CD4-positive, CD25-positive, alpha-beta regulatory T cell (primary cell): Measurements from ENCODE around the gene ANKLE1. TPM values are rescaled to one million over a fixed set of nuclear protein-coding genes. Genes with fewer than 3 reads are reported as not detected.

ENCODE experiments used
- ATAC-seq, 2 donors: fragments of 150-1000 bp; cut with Tn5 transposase; one replicate each; pipeline ENCODE4 v1.10.0; 2021; ENCODE audit warnings: low read depth in 2 of 2, moderate number of reproducible peaks in 2 of 2, moderate library complexity in 1 of 2
- DNase-seq, 3 donors: peaks; one replicate each; pipeline versions ENCODE4 v3.0.0 to v3.0.0-alpha.2; 2012 to 2022; ENCODE audit warnings: mixed read lengths in 1 of 3
- H3K27ac ChIP-seq: one replicate; pipeline ENCODE4 v1.7.0; 2013; ENCODE audit warnings: mild to moderate bottlenecking, low read length; ENCODE audit not compliant: insufficient read depth, poor library complexity, severe bottlenecking
- H3K27me3 ChIP-seq: one replicate; pipeline ENCODE4 v1.7.0; 2013; ENCODE audit warnings: low read length; ENCODE audit not compliant: control insufficient read depth, insufficient read depth
- H3K36me3 ChIP-seq: one replicate; pipeline ENCODE4 v1.7.0; 2013; ENCODE audit warnings: mild to moderate bottlenecking, low read length, moderate library complexity; ENCODE audit not compliant: control insufficient read depth, insufficient read depth
- H3K4me1 ChIP-seq: 2 replicates; pipeline ENCODE4 v1.7.0; 2013; ENCODE audit warnings: mild to moderate bottlenecking, low read length; ENCODE audit not compliant: insufficient read depth, control insufficient read depth, poor library complexity, severe bottlenecking
- H3K4me3 ChIP-seq: one replicate; pipeline ENCODE4 v1.7.0; 2013; ENCODE audit warnings: low read depth, mild to moderate bottlenecking, low read length, moderate library complexity
- H3K9me3 ChIP-seq, 2 experiments: 1 replicate in 1 of 2; 2 replicates in 1 of 2; pipeline ENCODE4 v1.7.0; 2013; ENCODE audit warnings: low read length in 2 of 2, mild to moderate bottlenecking in 1 of 2, moderate library complexity in 1 of 2; ENCODE audit not compliant: control insufficient read depth in 2 of 2
- H3K27ac Mint-ChIP-seq, 3 donors: one replicate each; pipeline ENCODE4 v1.8.0; 2020 to 2022; ENCODE audit warnings: mild to moderate bottlenecking in 3 of 3, mixed read lengths in 3 of 3, moderate library complexity in 2 of 3
- H3K27me3 Mint-ChIP-seq: one replicate; pipeline ENCODE4 v1.8.0; 2022; ENCODE audit warnings: mild to moderate bottlenecking, mixed read lengths
- H3K36me3 Mint-ChIP-seq: one replicate; pipeline ENCODE4 v1.8.0; 2020; ENCODE audit warnings: mixed read lengths
- H3K4me1 Mint-ChIP-seq, 4 donors: one replicate each; pipeline ENCODE4 v1.8.0; 2020 to 2022; ENCODE audit warnings: mixed read lengths in 4 of 4, mild to moderate bottlenecking in 1 of 4
- H3K4me3 Mint-ChIP-seq, 4 donors: one replicate each; pipeline ENCODE4 v1.8.0; 2020 to 2022; ENCODE audit warnings: mild to moderate bottlenecking in 4 of 4, mixed read lengths in 4 of 4, moderate library complexity in 3 of 4
- H3K9me3 Mint-ChIP-seq, 7 donors: one replicate each; pipeline ENCODE4 v1.8.0; 2020 to 2022; ENCODE audit warnings: mixed read lengths in 7 of 7, mild to moderate bottlenecking in 3 of 7, moderate library complexity in 2 of 7
- polyA plus RNA-seq, 4 donors: library from polyadenylated mRNA; unstranded; fragments of 300-500 nt; fragmentation: Illumina TruSeq; gene quantifications; one replicate each; pipeline ENCODE4 v1.2.3, GENCODE V29; 2021
- total RNA-seq: library from RNA; stranded (reverse); gene quantifications from one replicate; pipeline ENCODE4 v1.2.3, GENCODE V29; 2022

The ANKLE1 gene
- total RNA-seq (1.8 TPM), polyA plus RNA-seq (1 to 10 TPM in 2 of 4 donors, under 1 TPM in 2; 0.15 to 1.0 (median 0.96) TPM)

GRCh38 chr19:17281391-17282304 lies at the start of gene ANKLE1:
ANKLE1 (plus strand) TSS chr19:17281901; CDS start chr19:17281921, 20 bp downstream.
- H3K27me3 Mint-ChIP-seq, result no peaks in the 10 kb centered on the region
- H3K4me1 Mint-ChIP-seq, result peaks cover 0 to 11% (median 2%) of the 10 kb centered on the region in 4 donors
- H3K9me3 ChIP-seq, result no peaks in the 10 kb centered on the region
- peaks cover 10% of the 10 kb centered on the region for H3K36me3 Mint-ChIP-seq
- H3K27ac Mint-ChIP-seq, result no peak within 1 kb of the TSS
- H3K36me3 ChIP-seq, result peaks cover 13% of the 10 kb centered on the region
- no peaks in the 10 kb centered on the region for H3K9me3 Mint-ChIP-seq
- H3K27me3 ChIP-seq, result no peaks in the 10 kb centered on the region
- peak within 1 kb of the TSS; percentile 60 to 91 (median 79) for H3K4me3 Mint-ChIP-seq
- ATAC-seq, result peak in 1 of 2 donors; percentile 34
- peak within 1 kb of the TSS; percentile 15 for H3K4me3 ChIP-seq
- peak in 1 of 3 donors; percentile 56 for DNase-seq
- H3K4me1 ChIP-seq, result peaks cover 15% of the 10 kb centered on the region
- no peak within 1 kb of the TSS for H3K27ac ChIP-seq

- Mint-ChIP-seq H3K27ac (no peak overlapping the region), H3K27me3 (peaks cover under 1% of the 10 kb centered on the region)
Observed at GRCh38 chr19:17232258-17232657, 49.4 kb upstream of the ANKLE1 start.

GRCh38 chr19:17234911-17235299 lies 46.8 kb upstream of the ANKLE1 start:
- H3K36me3 Mint-ChIP-seq, result no peaks in the 10 kb centered on the region
- H3K27ac Mint-ChIP-seq, result peak overlapping the region in 1 of 3 donors; percentile 31
- no peaks in the 10 kb centered on the region for H3K9me3 ChIP-seq
- H3K9me3 Mint-ChIP-seq, result no peaks in the 10 kb centered on the region
- H3K36me3 ChIP-seq, result peaks cover 6% of the 10 kb centered on the region
- no peaks in the 10 kb centered on the region for H3K27me3 ChIP-seq
- H3K4me1 Mint-ChIP-seq, result peaks cover 0 to 17% (median 0%) of the 10 kb centered on the region in 4 donors
- DNase-seq, result peak; percentile 42 to 73 (median 45)
- peaks cover 12% of the 10 kb centered on the region for H3K4me1 ChIP-seq
- H3K4me3 Mint-ChIP-seq, result peak overlapping the region; percentile 64 to 90 (median 80)
- ATAC-seq, result peak; percentile 35 to 47
- peak overlapping the region; percentile 49 for H3K27ac ChIP-seq
- peak overlapping the region; percentile 64 for H3K4me3 ChIP-seq
- H3K27me3 Mint-ChIP-seq, result peaks cover 12% of the 10 kb centered on the region

More at GRCh38 chr19:17232258-17232657, 49.4 kb upstream of the ANKLE1 start:
- Histone ChIP-seq H3K9me3 (no peaks in the 10 kb centered on the region), H3K27ac (no peak overlapping the region), H3K4me3 (no peak overlapping the region), H3K4me1 (peaks cover 12% of the 10 kb centered on the region), H3K36me3 (peaks cover 6% of the 10 kb centered on the region), H3K27me3 (no peaks in the 10 kb centered on the region)
- no peaks in the 10 kb centered on the region for H3K9me3 Mint-ChIP-seq
- H3K4me3 Mint-ChIP-seq, result peak overlapping the region in 2 of 4 donors; percentile 38 to 49
- ATAC-seq (no peak), DNase-seq (no peak)
- no peaks in the 10 kb centered on the region for H3K36me3 Mint-ChIP-seq
- H3K4me1 Mint-ChIP-seq, result peaks cover 0 to 24% (median 4%) of the 10 kb centered on the region in 4 donors

- Histone ChIP-seq H3K27ac (peak overlapping the region; percentile 49), H3K36me3 (peaks cover 6% of the 10 kb centered on the region), H3K4me3 (peak overlapping the region; percentile 64), H3K9me3 (no peaks in the 10 kb centered on the region), H3K4me1 (peaks cover 12% of the 10 kb centered on the region), H3K27me3 (no peaks in the 10 kb centered on the region)
- H3K27ac Mint-ChIP-seq, result peak overlapping the region in 1 of 3 donors; percentile 31
- no peaks in the 10 kb centered on the region for H3K36me3 Mint-ChIP-seq
- H3K4me1 Mint-ChIP-seq, result peaks cover 0 to 17% (median 0%) of the 10 kb centered on the region in 4 donors
- ATAC-seq (peak; percentile 91 to 94), DNase-seq (peak; percentile 66 to 84 (median 77))
- H3K4me3 Mint-ChIP-seq, result peak overlapping the region; percentile 64 to 90 (median 80)
- no peaks in the 10 kb centered on the region for H3K9me3 Mint-ChIP-seq
- H3K27me3 Mint-ChIP-seq, result peaks cover 12% of the 10 kb centered on the region
Observed at GRCh38 chr19:17235300-17235970, 46.3 kb upstream of the ANKLE1 start.

- Histone ChIP-seq H3K9me3 (no peaks in the 10 kb centered on the region), H3K27ac (peak overlapping the region; percentile 23), H3K4me3 (no peak overlapping the region), H3K27me3 (no peaks in the 10 kb centered on the region), H3K36me3 (peaks cover 6% of the 10 kb centered on the region), H3K4me1 (peaks cover 12% of the 10 kb centered on the region)
- H3K9me3 Mint-ChIP-seq, result no peaks in the 10 kb centered on the region
- DNase-seq, result peak in 1 of 3 donors; percentile 62
- peak overlapping the region in 3 of 4 donors; percentile 10 to 68 (median 46) for H3K4me3 Mint-ChIP-seq
- peak in 1 of 2 donors; percentile 20 for ATAC-seq
- H3K27me3 Mint-ChIP-seq, result peaks cover 18% of the 10 kb centered on the region
- H3K4me1 Mint-ChIP-seq, result peaks cover 0 to 17% (median 0%) of the 10 kb centered on the region in 4 donors
- no peaks in the 10 kb centered on the region for H3K36me3 Mint-ChIP-seq
- no peak overlapping the region for H3K27ac Mint-ChIP-seq
Observed at GRCh38 chr19:17235971-17236777, 45.5 kb upstream of the ANKLE1 start.

- H3K4me3 Mint-ChIP-seq, result peak overlapping the region; percentile 32 to 68 (median 50)
- H3K4me1 Mint-ChIP-seq, result peaks cover 0 to 17% (median 0%) of the 10 kb centered on the region in 4 donors
- peak overlapping the region in 1 of 3 donors; percentile 43 for H3K27ac Mint-ChIP-seq
- Histone ChIP-seq H3K36me3 (peaks cover 3% of the 10 kb centered on the region), H3K27ac (no peak overlapping the region), H3K4me1 (peaks cover 12% of the 10 kb centered on the region), H3K9me3 (no peaks in the 10 kb centered on the region), H3K27me3 (no peaks in the 10 kb centered on the region), H3K4me3 (no peak overlapping the region)
- no peak for ATAC-seq
- DNase-seq, result no peak
- peaks cover 24% of the 10 kb centered on the region for H3K27me3 Mint-ChIP-seq
- no peaks in the 10 kb centered on the region for H3K9me3 Mint-ChIP-seq
- no peaks in the 10 kb centered on the region for H3K36me3 Mint-ChIP-seq
Observed at GRCh38 chr19:17236811-17237543, 44.7 kb upstream of the ANKLE1 start.
